Measurements from ENCODE around the gene TCF12. TPM values are rescaled to one million over a fixed set of nuclear protein-coding genes. Genes with fewer than 3 reads are reported as not detected.

The TCF12 gene
- total and polyA plus RNA-seq, 4 donors, result 17.8 to 158 (median 64.4) TPM

DNA sequence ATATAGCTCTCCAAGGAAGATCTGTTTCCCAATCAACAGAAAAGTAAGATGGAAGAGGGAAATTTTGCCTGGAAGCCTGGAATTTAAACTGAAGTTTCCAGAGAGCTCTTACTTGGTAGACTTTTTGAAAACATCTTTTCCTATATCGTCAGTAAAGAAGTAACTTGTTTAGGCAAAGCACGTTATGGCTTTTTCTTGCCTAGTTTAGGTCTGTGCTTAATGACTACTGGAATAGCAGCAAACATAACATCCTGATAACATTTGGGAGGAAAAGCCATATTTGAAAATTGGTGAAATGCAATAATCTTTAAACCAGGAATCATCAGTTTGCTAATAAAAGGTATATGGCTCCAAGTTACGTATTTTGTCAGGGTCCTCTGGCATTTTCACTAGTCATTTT lies 297.4 kb downstream of the TCF12 start:
- peak overlapping the region in 1 of 2 donors; percentile 18 for H3K4me3 ChIP-seq (ENCODE audit: low read length in 2 of 2)
- intact Hi-C loops (cut with DNase I), result loop anchor here in 1 of 2 donors (5.0 kb wide), 1 partner anchor 69 kb away; no protein-coding TSS in a partner anchor
- 12 to 18% methylated on average over 3 of the region's 3 CpGs for WGBS, 2 donors

DNA sequence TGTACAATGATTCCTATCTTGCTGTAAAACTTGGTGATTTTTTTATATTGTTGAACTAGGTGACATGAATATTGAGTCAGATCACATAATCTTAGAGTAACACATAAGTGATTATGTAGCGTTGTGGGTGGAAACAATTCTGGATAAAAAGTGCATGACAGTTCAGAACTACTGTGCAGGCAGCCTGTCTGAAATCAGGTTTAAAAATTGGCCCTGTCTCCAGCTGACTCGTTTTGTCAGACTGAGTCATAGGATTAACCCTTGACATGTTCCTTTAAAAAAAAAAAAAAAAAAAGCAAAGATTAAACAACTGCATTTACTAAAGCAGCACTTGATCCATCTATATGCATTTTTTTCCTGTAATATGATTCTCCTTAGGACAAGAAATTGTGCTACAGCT lies 297.8 kb downstream of the TCF12 start:
- no peak overlapping the region for H3K27ac ChIP-seq (ENCODE audit: low read depth in 1 of 2, low read length in 2 of 2)
- DNase-seq (no peak), ATAC-seq (ENCODE audit: low FRiP score) (no peak)
- H3K4me3 ChIP-seq (ENCODE audit: low read length in 2 of 2), result no peak overlapping the region
- H3K9me3 ChIP-seq (ENCODE audit: control insufficient read depth, low read length), result no peaks in the 10 kb centered on the region
- peaks cover 0 to 3% of the 10 kb centered on the region in 2 donors for H3K36me3 ChIP-seq (ENCODE audit: control insufficient read depth in 1 of 2, insufficient read depth in 2 of 2, low read length in 1 of 2)
- WGBS, 2 donors, result 3 to 6% methylated on average over 2 of the region's 2 CpGs
- no peaks in the 10 kb centered on the region for H3K27me3 ChIP-seq (ENCODE audit: control insufficient read depth in 1 of 2, insufficient read depth in 2 of 2, low read length in 1 of 2)
- peaks cover 0 to 3% of the 10 kb centered on the region in 2 donors for H3K4me1 ChIP-seq (ENCODE audit: control insufficient read depth in 1 of 2, insufficient read depth in 2 of 2, low read length in 2 of 2)
- intact Hi-C loops (cut with DNase I), result loop anchor here in 1 of 2 donors (5.0 kb wide), 1 partner anchor 69 kb away; no protein-coding TSS in a partner anchor

More for the DNA sequence above, 297.4 kb downstream of the TCF12 start:
- H3K27ac ChIP-seq (ENCODE audit: low read depth in 1 of 2, low read length in 2 of 2), result no peak overlapping the region
- H3K9me3 ChIP-seq (ENCODE audit: control insufficient read depth, low read length), result no peaks in the 10 kb centered on the region
- H3K27me3 ChIP-seq (ENCODE audit: control insufficient read depth in 1 of 2, insufficient read depth in 2 of 2, low read length in 1 of 2), result no peaks in the 10 kb centered on the region
- peaks cover 0 to 3% of the 10 kb centered on the region in 2 donors for H3K36me3 ChIP-seq (ENCODE audit: control insufficient read depth in 1 of 2, insufficient read depth in 2 of 2, low read length in 1 of 2)
- DNase-seq (no peak), ATAC-seq (ENCODE audit: low FRiP score) (no peak)
- H3K4me1 ChIP-seq (ENCODE audit: control insufficient read depth in 1 of 2, insufficient read depth in 2 of 2, low read length in 2 of 2), result peaks cover 0 to 3% of the 10 kb centered on the region in 2 donors

DNA sequence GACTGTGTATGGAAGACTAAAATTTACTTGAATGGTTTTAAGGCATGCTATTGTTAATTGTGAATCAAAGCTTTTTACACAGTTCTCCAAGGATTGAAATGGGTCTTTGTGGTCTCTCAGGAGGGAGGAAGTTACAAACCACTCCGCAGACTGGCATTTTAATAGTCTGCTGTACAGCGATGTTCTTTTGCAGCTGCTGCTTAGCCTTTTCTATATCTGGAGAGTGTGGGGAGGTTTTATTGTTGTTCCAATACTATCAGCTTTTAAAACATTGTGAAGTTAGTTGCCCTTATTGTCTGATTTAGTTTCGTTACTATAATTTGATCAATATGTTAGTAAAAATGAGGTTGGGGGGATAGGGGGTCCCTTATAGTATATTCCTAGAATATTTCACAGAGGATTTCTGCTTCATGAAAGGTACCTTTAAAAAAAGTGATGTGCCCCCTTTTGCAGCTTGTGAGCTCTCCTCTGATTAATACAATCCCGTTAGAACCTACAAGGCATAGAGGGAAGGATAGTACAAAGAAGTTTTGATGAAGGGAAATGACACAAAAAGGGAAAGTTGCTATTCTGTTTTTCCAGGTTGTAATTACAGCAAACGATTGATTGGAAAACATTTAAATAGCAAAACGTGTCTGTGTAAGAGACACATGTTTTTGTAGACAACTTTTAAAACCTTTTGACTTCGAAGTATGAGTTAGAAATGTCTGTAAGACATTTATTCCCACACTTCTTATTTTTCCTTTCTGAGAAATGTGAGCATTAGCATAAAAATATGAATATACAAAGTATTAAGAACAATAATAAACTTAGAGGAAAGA lies 299.5 kb downstream of the TCF12 start:
- Histone ChIP-seq H3K4me1 (ENCODE audit: control insufficient read depth in 1 of 2, insufficient read depth in 2 of 2, low read length in 2 of 2) (peaks cover 0 to 3% of the 10 kb centered on the region in 2 donors), H3K36me3 (ENCODE audit: control insufficient read depth in 1 of 2, insufficient read depth in 2 of 2, low read length in 1 of 2) (no peaks in the 10 kb centered on the region), H3K9me3 (ENCODE audit: control insufficient read depth, low read length) (no peaks in the 10 kb centered on the region), H3K27me3 (ENCODE audit: control insufficient read depth in 1 of 2, insufficient read depth in 2 of 2, low read length in 1 of 2) (no peaks in the 10 kb centered on the region), H3K27ac (ENCODE audit: low read depth in 1 of 2, low read length in 2 of 2) (no peak overlapping the region), H3K4me3 (ENCODE audit: low read length in 2 of 2) (no peak overlapping the region)
- DNase-seq, result no peak
- intact Hi-C loops (cut with DNase I), result loop anchor here in 1 of 2 donors (5.0 kb wide), 1 partner anchor 71 kb away; no protein-coding TSS in a partner anchor
- WGBS, 2 donors, result 42 to 69% methylated on average over 7 of the region's 7 CpGs
- ATAC-seq (ENCODE audit: low FRiP score), result no peak

DNA sequence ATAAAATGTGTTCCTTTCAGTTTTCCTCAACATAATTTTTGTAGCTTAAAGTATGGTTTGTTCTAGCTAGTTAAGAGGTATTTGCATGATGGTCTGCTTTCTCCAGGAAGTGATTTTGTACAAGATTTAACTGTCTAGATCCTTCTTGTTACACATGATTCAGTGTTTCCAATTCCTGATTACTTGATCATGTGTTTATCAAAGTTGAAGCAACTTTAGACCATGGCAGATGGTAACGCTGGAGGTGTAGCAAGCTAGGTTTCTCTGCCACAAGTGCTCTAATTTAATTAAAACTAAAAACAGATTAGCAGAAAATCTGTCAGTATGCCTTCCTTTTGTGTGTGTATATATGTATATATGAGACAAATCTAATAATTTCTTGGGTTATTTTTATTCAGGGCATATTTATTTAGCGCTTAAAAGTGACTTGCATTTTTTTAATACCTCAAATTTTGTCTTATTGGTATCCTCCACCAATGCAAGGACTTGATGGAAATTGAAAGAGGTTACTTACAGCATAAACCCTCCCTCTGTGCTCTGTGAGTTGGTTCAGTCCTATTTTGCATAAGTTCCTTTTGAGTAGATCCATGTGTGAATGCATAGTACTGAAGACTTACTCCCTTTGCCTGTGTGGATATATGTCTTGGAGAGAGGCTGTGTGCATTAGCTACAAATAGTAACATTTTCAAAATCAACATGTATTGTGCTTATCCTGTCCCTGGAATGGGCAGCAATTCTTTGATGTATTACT lies 300.6 kb downstream of the TCF12 start:
- H3K9me3 ChIP-seq (ENCODE audit: control insufficient read depth, low read length), result no peaks in the 10 kb centered on the region
- no peak overlapping the region for H3K4me3 ChIP-seq (ENCODE audit: low read length in 2 of 2)
- no peaks in the 10 kb centered on the region for H3K27me3 ChIP-seq (ENCODE audit: control insufficient read depth in 1 of 2, insufficient read depth in 2 of 2, low read length in 1 of 2)
- ATAC-seq (ENCODE audit: low FRiP score), result no peak
- no peak overlapping the region for H3K27ac ChIP-seq (ENCODE audit: low read depth in 1 of 2, low read length in 2 of 2)
- DNase-seq, result no peak
- intact Hi-C loops (cut with DNase I), result loop anchor here in 1 of 2 donors (5.0 kb wide), 1 partner anchor 72 kb away; no protein-coding TSS in a partner anchor
- peaks cover 0 to 3% of the 10 kb centered on the region in 2 donors for H3K4me1 ChIP-seq (ENCODE audit: control insufficient read depth in 1 of 2, insufficient read depth in 2 of 2, low read length in 2 of 2)
- 74 to 87% methylated on average over 2 of the region's 2 CpGs for WGBS, 2 donors
- H3K36me3 ChIP-seq (ENCODE audit: control insufficient read depth in 1 of 2, insufficient read depth in 2 of 2, low read length in 1 of 2), result no peaks in the 10 kb centered on the region

- no peaks in the 10 kb centered on the region for H3K36me3 ChIP-seq (ENCODE audit: control insufficient read depth in 1 of 2, insufficient read depth in 2 of 2, low read length in 1 of 2)
- 71 to 78% methylated on average over 2 of the region's 2 CpGs for WGBS, 2 donors
- H3K4me3 ChIP-seq (ENCODE audit: low read length in 2 of 2), result no peak overlapping the region
- no peak overlapping the region for H3K27ac ChIP-seq (ENCODE audit: low read depth in 1 of 2, low read length in 2 of 2)
- DNase-seq, result no peak
- H3K27me3 ChIP-seq (ENCODE audit: control insufficient read depth in 1 of 2, insufficient read depth in 2 of 2, low read length in 1 of 2), result no peaks in the 10 kb centered on the region
- intact Hi-C loops (cut with DNase I), result no loop called here
- no peak for ATAC-seq (ENCODE audit: low FRiP score)
- H3K9me3 ChIP-seq (ENCODE audit: control insufficient read depth, low read length), result no peaks in the 10 kb centered on the region
- H3K4me1 ChIP-seq (ENCODE audit: control insufficient read depth in 1 of 2, insufficient read depth in 2 of 2, low read length in 2 of 2), result peaks cover 0 to 3% of the 10 kb centered on the region in 2 donors
These were observed 301.8 kb downstream of the TCF12 start for GRCh38 chr15:57220205-57220604.

DNA sequence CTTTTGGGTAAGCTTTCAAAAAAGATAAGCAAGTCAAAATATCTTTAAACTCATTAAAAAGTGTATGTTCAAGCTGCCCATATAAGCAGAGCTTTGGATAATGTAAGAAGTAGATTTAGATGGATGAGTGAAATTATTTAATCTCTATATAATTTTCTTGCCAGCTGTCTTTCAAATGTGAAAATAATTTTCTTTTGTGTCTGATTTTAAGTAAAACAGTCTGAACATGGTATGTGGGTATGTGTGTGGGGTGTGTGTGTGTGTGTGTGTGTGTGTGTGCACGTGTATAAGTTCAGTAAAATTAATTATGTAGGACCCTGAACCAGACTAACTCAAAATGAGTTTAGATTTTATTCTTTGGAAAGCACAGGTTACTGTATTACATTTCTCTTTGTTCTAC lies 302.7 kb downstream of the TCF12 start:
- Histone ChIP-seq H3K27ac (ENCODE audit: low read depth in 1 of 2, low read length in 2 of 2) (no peak overlapping the region), H3K4me1 (ENCODE audit: control insufficient read depth in 1 of 2, insufficient read depth in 2 of 2, low read length in 2 of 2) (peaks cover 0 to 3% of the 10 kb centered on the region in 2 donors), H3K27me3 (ENCODE audit: control insufficient read depth in 1 of 2, insufficient read depth in 2 of 2, low read length in 1 of 2) (no peaks in the 10 kb centered on the region), H3K36me3 (ENCODE audit: control insufficient read depth in 1 of 2, insufficient read depth in 2 of 2, low read length in 1 of 2) (no peaks in the 10 kb centered on the region), H3K9me3 (ENCODE audit: control insufficient read depth, low read length) (no peaks in the 10 kb centered on the region), H3K4me3 (ENCODE audit: low read length in 2 of 2) (no peak overlapping the region)
- DNase-seq, result no peak
- intact Hi-C loops (cut with DNase I), result no loop called here
- WGBS, 2 donors, result 28 to 58% methylated on average over 1 of the region's 1 CpG
- ATAC-seq (ENCODE audit: low FRiP score), result no peak

GRCh38 chr15:57223345-57223744 lies 304.9 kb downstream of the TCF12 start:
- H3K27ac ChIP-seq (ENCODE audit: low read depth in 1 of 2, low read length in 2 of 2), result no peak overlapping the region
- no peak for DNase-seq
- no peak for ATAC-seq (ENCODE audit: low FRiP score)
- no peaks in the 10 kb centered on the region for H3K36me3 ChIP-seq (ENCODE audit: control insufficient read depth in 1 of 2, insufficient read depth in 2 of 2, low read length in 1 of 2)
- no peaks in the 10 kb centered on the region for H3K27me3 ChIP-seq (ENCODE audit: control insufficient read depth in 1 of 2, insufficient read depth in 2 of 2, low read length in 1 of 2)
- peaks cover 1 to 2% of the 10 kb centered on the region in 2 donors for H3K4me1 ChIP-seq (ENCODE audit: control insufficient read depth in 1 of 2, insufficient read depth in 2 of 2, low read length in 2 of 2)
- WGBS, 2 donors, result 83 to 86% methylated on average over 2 of the region's 2 CpGs
- intact Hi-C loops (cut with DNase I), result no loop called here
- H3K4me3 ChIP-seq (ENCODE audit: low read length in 2 of 2), result no peak overlapping the region
- H3K9me3 ChIP-seq (ENCODE audit: control insufficient read depth, low read length), result no peaks in the 10 kb centered on the region

- ATAC-seq (ENCODE audit: low FRiP score) (no peak), DNase-seq (no peak)
- peaks cover 1 to 2% of the 10 kb centered on the region in 2 donors for H3K4me1 ChIP-seq (ENCODE audit: control insufficient read depth in 1 of 2, insufficient read depth in 2 of 2, low read length in 2 of 2)
- intact Hi-C loops (cut with DNase I), result no loop called here
- H3K36me3 ChIP-seq (ENCODE audit: control insufficient read depth in 1 of 2, insufficient read depth in 2 of 2, low read length in 1 of 2), result no peaks in the 10 kb centered on the region
- no peaks in the 10 kb centered on the region for H3K9me3 ChIP-seq (ENCODE audit: control insufficient read depth, low read length)
- H3K27ac ChIP-seq (ENCODE audit: low read depth in 1 of 2, low read length in 2 of 2), result no peak overlapping the region
- 40 to 41% methylated on average over 2 of the region's 2 CpGs for WGBS, 2 donors
- H3K4me3 ChIP-seq (ENCODE audit: low read length in 2 of 2), result no peak overlapping the region
- H3K27me3 ChIP-seq (ENCODE audit: control insufficient read depth in 1 of 2, insufficient read depth in 2 of 2, low read length in 1 of 2), result no peaks in the 10 kb centered on the region
These were observed 305.4 kb downstream of the TCF12 start for GRCh38 chr15:57223887-57224286.
